HG02610 (cell line): ENCODE results near the gene CNTN6.
"Not testable (repeated sequence)": the region's sequence is repeated elsewhere in the genome, so short reads cannot be mapped to it uniquely, and the experiment has no call there.

Experiments used
- ATAC-seq: cut with Tn5 transposase; IDR thresholded peaks from one replicate; pipeline ENCODE4 v1.9.1; 2021; ENCODE audit warnings: mild to moderate bottlenecking, moderate library complexity; ENCODE audit not compliant: unreplicated experiment

Gene CNTN6

DNA sequence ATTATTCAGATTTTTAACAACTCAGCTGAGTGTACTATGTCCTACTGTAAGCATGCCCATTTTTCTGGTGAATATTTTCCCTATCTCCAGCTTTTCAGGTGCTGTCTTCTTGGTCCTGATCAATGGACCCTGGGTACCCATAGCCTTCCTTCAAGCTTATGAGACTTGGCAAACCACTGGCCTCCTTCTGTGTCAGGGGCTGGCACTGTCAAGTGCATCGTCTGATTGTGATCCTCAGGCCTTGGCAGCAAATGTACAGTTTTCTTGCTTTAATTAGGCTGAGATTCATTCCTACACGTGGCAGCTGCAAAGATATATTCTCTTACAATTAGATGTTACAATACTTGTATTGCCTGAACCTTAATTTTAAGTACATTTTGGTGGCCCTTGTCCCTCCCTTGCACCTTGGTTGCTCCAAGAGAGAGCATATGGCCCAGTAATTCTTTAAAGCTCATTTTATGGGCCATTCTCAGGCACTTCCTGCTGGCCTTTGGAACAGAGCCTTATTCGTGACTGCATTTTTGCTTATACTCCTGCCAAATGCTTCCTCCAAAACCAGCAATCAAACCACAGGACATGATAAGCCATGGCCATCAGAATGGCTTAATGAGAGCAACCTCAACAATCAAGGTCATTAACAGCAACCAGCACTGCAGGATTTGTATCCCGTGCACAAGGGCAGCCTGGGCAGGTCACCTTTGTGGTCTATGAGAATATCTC, 179.9 kb downstream of the CNTN6 start:
- ATAC-seq: no peak

DNA sequence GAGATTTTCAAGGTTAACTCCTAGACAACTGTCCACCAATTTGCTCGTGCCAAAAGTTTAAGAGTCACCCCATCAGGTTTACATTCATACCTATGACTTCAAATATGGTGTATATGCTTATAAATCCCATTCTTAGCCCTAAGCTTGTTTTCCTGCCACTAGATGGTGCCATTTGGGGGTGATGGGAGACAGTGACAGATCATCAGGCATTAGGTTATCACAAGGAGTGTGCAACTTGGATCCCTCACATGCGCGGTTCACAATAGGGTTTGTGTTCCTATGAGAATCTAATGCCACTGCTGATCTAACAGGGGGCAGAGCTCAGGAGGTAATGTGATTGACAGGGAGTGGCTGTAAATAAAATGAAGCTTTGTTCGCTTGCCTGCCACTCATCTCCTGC, 182.7 kb downstream of the CNTN6 start:
- no peak for ATAC-seq

DNA sequence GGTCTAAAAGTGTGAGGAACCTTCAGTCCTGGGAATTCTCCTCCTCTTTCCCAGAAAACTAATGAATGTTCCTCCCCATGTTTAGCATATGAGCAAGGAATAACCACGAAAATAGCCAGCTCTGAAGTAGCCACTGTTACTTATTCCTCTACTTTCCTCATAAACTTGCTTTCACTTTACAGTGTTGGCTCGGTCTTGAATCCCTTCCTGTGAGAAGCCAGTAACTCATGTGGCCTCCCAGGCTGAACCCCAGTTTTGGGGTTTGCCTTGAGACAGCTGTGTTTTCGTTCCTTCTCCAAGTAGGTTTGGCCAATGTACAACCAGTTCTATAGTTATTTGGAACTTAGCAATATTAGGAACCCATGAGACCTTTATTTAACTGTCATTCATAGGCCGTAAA, 195.0 kb downstream of the CNTN6 start:
- no peak for ATAC-seq

DNA sequence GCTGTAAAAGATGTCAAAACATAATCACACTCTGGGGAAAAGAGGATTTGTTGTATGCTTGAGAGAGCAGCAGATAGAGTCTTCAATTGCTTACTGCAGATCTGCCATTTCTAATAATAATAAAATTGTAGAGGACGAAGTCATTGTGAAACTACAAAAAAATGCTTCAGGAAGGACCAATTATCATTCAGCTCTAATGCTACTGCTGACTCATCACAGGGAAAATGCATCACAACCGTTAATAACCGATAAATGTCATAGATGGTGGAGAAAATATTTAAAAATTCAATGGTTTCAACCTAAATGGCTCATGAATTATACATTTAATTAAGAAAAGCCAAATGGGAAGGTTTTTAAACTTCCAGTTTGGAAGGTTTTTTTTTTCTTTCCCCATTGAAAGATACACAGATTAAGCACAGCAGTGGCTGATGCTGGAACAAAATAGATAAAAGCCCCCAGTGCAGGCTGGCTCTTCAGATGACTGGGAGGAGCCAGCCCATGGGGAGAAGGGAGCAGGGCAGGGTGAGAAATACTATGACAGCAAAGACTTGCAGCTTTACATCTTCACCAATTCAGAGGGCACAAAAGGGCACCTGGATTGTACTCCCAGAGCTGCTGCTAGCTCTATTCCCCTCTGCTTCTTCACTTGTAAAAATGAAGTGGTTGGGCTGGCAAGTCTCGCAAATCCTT, 196.1 kb downstream of the CNTN6 start:
- ATAC-seq: no peak

DNA sequence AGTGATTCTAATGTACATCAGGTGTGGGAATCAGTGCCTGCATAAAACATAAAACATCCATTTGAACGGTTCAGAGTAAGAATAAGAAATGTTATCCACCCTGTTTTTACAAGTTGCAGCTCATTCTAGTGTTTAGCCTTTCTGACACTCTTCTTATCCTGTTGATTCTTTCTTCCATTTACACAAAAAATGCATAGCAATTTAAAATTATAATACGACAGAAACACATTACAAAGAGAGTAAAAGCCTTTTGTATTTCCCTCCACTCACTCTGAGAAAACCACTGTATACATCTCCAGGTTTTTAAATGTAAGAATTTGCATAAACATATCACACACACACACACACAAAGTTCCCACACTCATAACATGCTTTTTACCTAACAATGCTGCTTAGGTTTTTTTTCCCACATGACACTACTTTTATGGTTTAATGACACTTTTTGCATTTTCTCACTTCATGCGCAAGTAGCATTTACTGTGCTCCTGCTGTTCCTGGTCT, 199.8 kb downstream of the CNTN6 start:
- ATAC-seq: no peak

DNA sequence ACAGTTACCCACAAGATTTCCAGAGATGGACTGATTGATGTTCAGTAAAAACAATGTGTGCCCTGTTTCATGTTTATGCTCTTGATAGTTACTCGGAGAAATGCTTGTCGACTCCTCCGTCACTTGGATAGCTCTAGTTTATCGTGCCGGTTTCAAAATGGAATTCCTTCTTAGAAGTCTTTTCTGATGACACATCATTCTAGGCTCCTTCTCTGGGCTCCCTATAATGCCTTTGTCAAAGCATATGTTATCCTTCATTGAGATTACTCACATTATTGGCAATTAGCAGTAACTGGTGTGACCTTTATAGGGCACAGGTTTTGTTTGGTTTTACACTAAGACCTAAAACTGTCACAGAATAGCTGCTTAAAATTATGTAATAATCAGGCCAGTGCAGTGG, 201.8 kb downstream of the CNTN6 start:
- ATAC-seq: no peak

DNA sequence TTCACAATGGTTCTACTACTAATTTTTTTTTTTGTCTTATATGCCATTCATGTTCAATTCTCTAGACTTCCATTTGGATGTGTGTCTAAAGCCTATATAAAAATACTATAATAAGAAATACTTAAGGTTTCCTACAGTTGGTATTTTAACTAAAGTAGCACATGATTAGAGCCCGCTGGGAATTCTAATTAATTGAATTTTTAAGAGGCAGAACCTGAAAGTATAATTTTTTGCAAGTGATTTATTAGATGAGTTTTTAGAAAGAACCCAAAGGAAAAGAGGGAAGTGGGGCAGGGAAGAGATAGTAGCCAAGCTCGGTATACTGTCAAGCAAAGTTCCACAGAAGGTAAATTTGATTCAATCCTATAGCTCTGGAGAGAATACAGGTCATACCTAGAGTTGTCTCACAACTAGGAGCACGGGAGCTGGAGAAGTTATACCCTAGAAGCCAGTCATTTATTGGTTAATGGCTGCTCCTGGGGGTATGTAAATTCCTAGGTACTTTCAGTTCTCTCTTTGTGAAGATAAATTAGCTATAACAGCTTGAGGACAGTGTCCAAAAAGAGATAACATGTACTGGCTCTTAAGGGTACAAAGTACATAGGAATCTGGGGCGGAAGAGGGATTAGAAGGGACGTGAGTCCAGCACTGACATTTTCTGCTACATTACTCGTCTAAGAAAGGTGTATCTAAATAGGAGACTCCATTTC, 225.6 kb downstream of the CNTN6 start:
- no peak for ATAC-seq

DNA sequence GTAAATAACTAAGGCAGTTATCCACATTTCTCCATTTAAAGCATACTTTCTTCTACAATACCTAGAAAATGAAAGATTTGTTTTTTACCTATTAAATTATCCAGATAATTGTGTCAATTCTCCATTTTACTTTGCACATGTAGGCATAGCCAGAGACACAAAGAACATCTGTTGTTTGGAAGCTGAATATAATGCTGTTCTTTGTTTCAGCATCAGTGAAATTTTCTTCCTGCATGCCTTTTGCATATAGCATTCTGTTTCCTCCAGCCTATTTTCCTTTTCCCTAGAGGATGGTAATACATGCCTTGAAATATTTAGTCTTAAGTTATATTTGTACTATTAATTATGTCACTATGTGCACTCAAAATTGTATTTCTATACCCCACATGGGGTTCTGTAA, 233.7 kb downstream of the CNTN6 start:
- no peak for ATAC-seq

DNA sequence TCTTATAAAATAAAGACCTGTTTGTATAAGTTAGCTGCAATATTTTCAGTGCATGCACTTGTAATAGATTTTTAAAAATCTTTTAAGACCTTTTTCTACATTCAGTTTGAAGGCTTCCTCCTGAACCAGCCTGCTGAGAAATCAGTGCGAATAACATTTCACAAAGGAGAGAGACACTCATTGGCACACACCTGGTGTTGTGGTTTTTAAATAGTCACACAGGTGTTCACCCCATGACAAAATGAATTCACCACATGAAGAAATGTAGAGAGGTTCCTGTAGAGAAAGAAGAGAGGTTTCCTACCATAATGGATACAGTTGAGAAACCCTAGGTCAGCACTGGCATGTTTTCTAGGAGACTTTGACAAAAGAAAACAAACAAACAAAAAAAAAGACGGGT, 237.3 kb downstream of the CNTN6 start:
- no peak for ATAC-seq

DNA sequence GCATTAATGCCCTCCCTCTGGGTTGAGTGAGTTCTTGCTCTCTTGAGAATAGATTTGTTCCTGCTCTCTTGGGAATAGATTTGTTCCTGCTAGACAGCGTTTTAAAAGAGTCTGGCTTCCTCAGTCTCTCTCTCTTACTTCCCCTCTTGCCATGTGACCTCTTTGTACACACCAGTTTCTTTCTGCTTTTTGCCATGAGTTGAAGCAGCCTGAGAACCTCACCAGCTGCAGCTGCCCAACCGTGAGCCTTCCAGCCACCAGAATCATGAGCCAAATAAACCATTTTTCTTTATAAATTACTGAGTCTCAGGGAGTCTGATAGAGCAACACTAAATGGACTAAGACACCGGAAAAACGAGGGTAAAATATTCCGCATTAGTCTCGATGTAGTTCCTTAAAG, 253.6 kb downstream of the CNTN6 start:
- no peak for ATAC-seq

DNA sequence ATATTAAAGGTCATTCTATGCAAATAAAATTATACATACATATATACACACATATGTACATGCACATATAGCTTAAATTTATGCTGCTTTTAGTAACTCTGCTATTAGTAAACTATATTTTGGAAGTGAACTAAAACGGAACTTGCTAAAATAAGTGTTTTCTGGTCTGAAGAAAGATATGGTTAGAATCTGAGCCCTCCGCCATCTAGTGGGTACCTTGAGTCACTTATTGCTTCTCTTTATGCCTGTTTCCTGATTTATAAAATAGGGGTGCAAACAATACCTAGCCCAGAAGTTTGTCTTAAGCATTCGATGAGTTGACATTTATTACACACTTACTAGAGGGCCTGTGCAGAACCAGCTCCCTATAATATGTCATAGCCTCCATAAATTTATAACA, 255.7 kb downstream of the CNTN6 start:
- no peak for ATAC-seq

DNA sequence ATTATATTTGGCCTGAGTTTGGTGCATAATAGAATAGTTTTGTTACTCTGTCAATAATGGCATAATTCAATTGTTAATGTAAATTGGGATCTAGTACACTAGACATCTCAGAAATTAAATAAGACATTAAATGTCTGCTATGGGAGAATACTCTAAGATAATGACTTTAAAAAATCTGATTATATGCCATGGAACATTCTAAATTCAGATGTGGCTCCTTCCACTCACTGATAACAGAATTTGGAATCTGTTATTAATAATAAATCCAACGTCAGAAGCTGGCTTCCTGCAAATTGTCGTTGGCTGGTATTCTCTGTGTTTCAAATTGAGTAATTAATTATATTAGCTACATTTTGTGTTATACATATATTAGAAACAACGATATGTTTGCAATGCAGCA, 258.1 kb downstream of the CNTN6 start:
- no peak for ATAC-seq

DNA sequence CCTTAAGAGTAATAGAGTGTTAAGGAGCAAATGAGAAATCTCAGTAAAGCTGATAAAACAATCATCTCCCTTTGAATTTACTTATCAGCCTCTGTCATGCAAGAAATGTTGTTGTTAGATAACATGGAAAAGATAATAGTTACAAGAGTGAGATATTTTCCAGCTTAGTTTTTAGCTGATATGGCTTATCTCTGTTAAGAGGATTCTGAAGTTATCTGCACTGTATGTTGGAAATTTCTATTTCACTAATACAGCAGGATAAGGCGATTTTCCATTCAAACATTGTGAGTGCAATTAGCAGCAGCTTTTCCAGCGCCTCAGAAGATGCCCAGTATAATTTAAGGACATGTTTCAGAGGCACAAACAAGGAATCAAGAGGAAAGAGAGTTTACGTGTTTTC, 262.9 kb downstream of the CNTN6 start:
- no peak for ATAC-seq

DNA sequence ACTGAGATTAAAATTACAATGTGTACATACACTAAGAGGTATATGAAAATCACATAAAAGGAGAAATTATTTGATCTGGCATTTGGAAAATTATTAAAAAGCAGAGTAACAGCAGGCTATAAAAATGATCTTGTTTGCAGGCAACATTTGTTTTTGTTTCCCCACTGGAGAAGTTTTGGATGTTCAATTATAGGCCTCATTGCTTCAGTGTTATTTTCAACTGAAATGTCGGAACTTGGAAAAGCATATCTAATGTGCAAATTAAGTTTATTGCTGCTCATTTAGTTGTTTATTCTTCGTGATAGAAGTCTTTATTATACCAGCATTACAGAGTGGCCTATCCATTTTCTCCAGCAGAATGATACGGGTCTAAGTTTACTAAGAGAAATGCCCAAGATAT, 263.3 kb downstream of the CNTN6 start:
- ATAC-seq: no peak

DNA sequence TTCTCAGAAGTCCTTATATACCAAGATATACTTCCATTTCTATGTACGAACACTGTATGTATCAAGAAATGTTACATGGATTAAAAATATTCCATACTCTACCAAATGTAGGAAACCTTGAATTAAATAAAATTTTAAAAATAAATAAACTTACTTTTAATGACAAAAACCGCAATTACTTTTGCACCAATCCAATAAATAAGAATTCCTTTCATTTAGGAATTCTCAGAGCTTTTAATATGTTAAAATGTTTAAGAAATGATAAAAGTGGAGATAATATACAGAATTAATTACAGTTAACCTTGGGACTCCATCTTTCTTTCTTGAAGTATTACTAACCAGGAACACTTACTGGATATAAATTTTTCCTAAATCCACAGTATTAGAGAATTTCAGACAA, 272.7 kb downstream of the CNTN6 start:
- no peak for ATAC-seq

DNA sequence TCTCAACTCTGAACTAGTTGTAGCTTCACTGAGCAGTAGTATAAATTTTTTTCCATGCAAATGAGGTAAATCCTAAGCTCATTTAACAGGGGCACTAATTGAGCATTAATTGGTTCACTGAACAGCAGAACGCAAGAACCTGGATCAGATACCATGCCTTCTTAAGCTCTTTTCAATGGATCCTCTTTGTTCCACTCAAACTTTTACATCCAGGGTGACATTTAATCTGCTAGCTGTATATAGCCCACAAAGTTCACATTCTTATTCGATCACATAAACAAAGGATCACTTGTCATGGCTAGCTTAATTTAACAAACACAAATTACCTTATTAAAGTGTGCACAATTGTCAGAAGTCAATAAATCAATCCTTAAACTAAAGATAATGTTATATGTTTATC, 281.6 kb downstream of the CNTN6 start:
- ATAC-seq: no peak

DNA sequence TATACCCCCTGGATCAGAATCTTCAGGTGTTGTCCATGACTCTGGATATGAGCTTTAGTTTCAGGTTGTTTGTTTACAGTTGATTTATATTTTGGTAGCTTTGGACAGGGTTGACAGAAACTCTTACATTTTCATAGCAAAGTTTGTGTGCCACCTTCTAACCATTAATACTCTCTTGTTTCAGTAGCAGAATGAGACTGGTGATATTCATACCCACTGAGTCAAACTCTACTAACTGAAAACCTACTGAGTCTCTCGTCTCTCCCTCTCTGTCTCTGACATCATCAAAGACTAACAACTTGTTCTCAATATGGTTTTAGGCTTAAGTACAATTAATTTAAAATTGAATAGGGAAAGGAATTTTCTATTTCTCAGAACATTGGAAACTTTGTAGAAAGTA, 282.3 kb downstream of the CNTN6 start:
- no peak for ATAC-seq

DNA sequence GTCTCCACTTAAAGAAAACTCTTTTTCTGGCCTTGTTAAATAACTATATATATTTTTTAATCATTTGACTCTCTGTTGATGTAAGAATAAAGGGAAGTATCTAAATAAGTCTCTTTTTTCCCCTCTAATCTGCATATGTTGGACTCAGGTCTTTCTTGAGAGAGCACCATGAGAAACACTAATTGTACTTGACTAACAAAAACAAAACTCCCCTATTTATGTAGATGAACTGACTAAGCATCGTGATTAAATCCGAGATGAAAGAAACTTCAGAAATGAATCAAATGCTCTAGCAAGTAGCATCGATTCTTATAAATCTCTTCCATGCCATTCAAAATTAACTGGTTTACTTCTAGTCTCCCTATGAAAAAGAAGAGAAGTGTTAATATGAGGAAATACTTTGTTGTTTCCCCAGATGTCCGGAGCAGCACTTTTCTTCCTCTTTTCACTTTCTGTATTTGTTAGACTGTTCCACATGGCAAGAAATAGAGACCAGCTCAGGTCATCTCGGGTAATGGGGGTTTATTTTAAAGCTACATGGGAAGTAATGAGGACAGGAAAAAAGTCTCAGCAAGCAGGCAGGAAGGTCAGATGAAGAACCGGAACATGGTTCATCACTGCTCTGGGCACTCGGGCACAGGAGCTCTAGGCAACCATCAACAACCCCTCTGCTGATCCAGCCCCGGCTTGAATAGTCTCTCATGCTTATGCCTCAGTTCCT, 288.3 kb downstream of the CNTN6 start:
- peak; percentile 71 for ATAC-seq

DNA sequence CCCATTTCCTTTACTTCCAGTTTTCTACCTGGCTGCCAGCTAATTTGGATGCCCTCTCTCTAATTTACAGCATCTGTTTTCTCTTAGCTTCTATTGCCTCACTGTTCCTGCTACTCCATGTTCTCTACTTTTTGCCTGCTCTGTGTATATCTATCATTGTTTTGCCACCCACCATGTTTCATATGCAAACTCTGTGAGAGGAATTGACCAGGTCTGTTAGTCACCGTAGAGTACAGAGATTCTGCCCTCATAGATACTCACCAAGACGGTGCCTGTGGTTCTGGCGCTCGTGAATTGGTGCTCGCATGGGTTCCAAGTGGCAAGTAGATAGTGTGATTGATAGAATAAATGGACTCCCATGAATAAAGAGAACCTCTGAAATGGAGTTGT, 288.8 kb downstream of the CNTN6 start:
- ATAC-seq: no peak

DNA sequence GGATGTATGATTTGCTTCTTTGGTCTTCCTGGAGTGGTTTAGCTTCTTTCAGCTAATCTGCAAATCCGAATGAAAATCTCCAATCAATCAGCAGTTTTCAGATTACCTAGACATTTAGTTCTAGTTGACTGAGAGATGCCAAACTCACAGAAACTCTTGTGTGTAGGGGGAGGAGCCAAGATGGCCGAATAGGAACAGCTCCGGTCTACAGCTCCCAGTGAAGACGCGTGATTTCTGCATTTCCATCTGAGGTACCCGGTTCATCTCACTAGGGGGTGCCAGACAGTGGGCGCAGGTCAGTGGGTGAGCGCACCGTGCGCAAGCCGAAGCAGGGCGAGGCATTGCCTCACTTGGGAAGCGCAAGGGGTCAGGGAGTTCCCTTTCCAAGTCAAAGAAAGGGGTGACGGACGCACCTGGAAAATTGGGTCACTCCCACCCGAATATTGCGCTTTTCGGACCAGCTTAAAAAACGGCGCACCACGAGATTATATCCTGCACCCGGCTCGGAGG, 294.6 kb downstream of the CNTN6 start:
- not testable (repeated sequence) for ATAC-seq

DNA sequence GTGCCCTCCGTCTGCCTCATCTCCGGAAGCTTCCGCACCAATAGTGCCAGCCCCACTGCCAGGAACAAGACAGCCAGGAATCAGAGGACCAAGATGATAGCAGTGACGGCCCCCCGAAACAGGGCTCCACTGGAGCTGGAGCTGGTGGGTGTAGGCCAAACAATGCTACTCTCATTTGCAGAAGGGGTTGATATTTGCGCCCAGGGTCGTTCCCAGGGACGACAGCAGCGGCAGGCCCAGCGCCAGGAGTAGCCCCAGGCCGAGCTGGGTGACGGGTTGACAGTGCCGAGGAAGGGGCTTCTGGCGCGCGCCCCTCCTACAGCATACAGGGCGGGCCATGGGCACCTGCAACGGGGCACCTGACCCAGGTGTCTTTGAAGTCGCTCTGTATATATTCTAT, 301.4 kb downstream of the CNTN6 start:
- no peak for ATAC-seq
